H9 (cell line): ENCODE data around the gene LZTFL1. TPM values are rescaled to one million over a fixed set of nuclear protein-coding genes. Genes with fewer than 3 reads are reported as not detected.

Experiments used
- DNase-seq: peaks from one replicate; pipeline ENCODE4 v3.0.0-alpha.2; 2017
- H2AFZ ChIP-seq: one replicate; pipeline ENCODE4 v1.6.1; 2013; ENCODE audit warnings: mild to moderate bottlenecking, low read length, control low read depth, moderate library complexity
- H2AK5ac ChIP-seq: 2 replicates; pipeline ENCODE4 v1.6.1; 2013; ENCODE audit warnings: low read length, control low read depth, mixed read lengths; ENCODE audit not compliant: insufficient read length
- H2BK120ac ChIP-seq: one replicate; pipeline ENCODE4 v1.6.1; 2013; ENCODE audit warnings: low read depth, mild to moderate bottlenecking, low read length, control low read depth, inconsistent platforms; ENCODE audit not compliant: poor library complexity, severe bottlenecking
- H2BK12ac ChIP-seq: 2 replicates; pipeline ENCODE4 v1.6.1; 2013; ENCODE audit warnings: low read length, control low read depth, mixed read lengths, low read depth; ENCODE audit not compliant: insufficient read length
- H2BK15ac ChIP-seq: 2 replicates; pipeline ENCODE4 v1.6.1; 2013; ENCODE audit warnings: low read depth, low read length, control low read depth
- H2BK20ac ChIP-seq: one replicate; pipeline ENCODE4 v1.6.1; 2013; ENCODE audit warnings: low read depth, mild to moderate bottlenecking, low read length, control low read depth, inconsistent platforms; ENCODE audit not compliant: poor library complexity, severe bottlenecking
- H2BK5ac ChIP-seq: 2 replicates; pipeline ENCODE4 v1.6.1; 2013; ENCODE audit warnings: low read length, control low read depth, mixed read lengths; ENCODE audit not compliant: insufficient read length
- H3K14ac ChIP-seq: 2 replicates; pipeline ENCODE4 v1.6.1; 2013; ENCODE audit warnings: low read length, control low read depth; ENCODE audit not compliant: insufficient read depth
- H3K18ac ChIP-seq: 2 replicates; pipeline ENCODE4 v1.6.1; 2013; ENCODE audit warnings: low read depth, mild to moderate bottlenecking, mixed read lengths, low read length, control low read depth; ENCODE audit not compliant: insufficient read length
- H3K23ac ChIP-seq: 2 replicates; pipeline ENCODE4 v1.6.1; 2013; ENCODE audit warnings: low read length, control low read depth, mixed read lengths, low read depth; ENCODE audit not compliant: insufficient read length
- H3K23me2 ChIP-seq: 2 replicates; pipeline ENCODE4 v1.6.1; 2013; ENCODE audit warnings: low read depth, mild to moderate bottlenecking, mixed read lengths, low read length, control low read depth; ENCODE audit not compliant: insufficient read length, poor library complexity, severe bottlenecking
- H3K27ac ChIP-seq: 2 replicates; pipeline ENCODE4 v1.5.1; 2013; ENCODE audit warnings: low read length, control low read depth, mixed read lengths, low read depth; ENCODE audit not compliant: insufficient read length
- H3K27me3 ChIP-seq: 2 replicates; pipeline ENCODE4 v1.6.1; 2013; ENCODE audit warnings: low read length, control low read depth, inconsistent platforms; ENCODE audit not compliant: insufficient read depth
- H3K4ac ChIP-seq: 2 replicates; pipeline ENCODE4 v1.6.1; 2013; ENCODE audit warnings: low read depth, mild to moderate bottlenecking, control low read depth, inconsistent platforms, low read length, moderate library complexity
- H3K4me1 ChIP-seq: 2 replicates; pipeline ENCODE4 v1.6.1; 2013; ENCODE audit warnings: low read length, control low read depth, inconsistent platforms; ENCODE audit not compliant: insufficient read depth
- H3K4me2 ChIP-seq: 2 replicates; pipeline ENCODE4 v1.6.1; 2013; ENCODE audit warnings: low read length, control low read depth, mixed read lengths; ENCODE audit not compliant: insufficient read length, insufficient read depth
- H3K56ac ChIP-seq: 2 replicates; pipeline ENCODE4 v1.6.1; 2013; ENCODE audit warnings: low read depth, mild to moderate bottlenecking, mixed read lengths, low read length, control low read depth; ENCODE audit not compliant: insufficient read length
- H3K79me1 ChIP-seq: 2 replicates; pipeline ENCODE4 v1.6.1; 2013; ENCODE audit warnings: low read depth, mild to moderate bottlenecking, moderate library complexity, low read length, control low read depth, inconsistent platforms; ENCODE audit not compliant: insufficient read depth, poor library complexity, severe bottlenecking
- H3K79me2 ChIP-seq: 2 replicates; pipeline ENCODE4 v1.6.1; 2013; ENCODE audit warnings: low read length, control low read depth, inconsistent platforms; ENCODE audit not compliant: insufficient read depth
- H3K9ac ChIP-seq: 2 replicates; pipeline ENCODE4 v1.6.1; 2013; ENCODE audit warnings: low read length, control low read depth, mixed read lengths; ENCODE audit not compliant: insufficient read length; ENCODE audit errors: extremely low read depth
- H3K9me3 ChIP-seq: one replicate; pipeline ENCODE4 v1.6.1; 2013; ENCODE audit warnings: low read depth, low read length, inconsistent platforms; ENCODE audit not compliant: control insufficient read depth
- H3T11ph ChIP-seq: one replicate; pipeline ENCODE4 v1.6.1; 2013; ENCODE audit warnings: mild to moderate bottlenecking, low read length, control low read depth, inconsistent platforms
- H4K20me1 ChIP-seq: one replicate; pipeline ENCODE4 v1.6.1; 2013; ENCODE audit not compliant: control insufficient read depth, insufficient read length, insufficient read depth
- H4K5ac ChIP-seq: 2 replicates; pipeline ENCODE4 v1.6.1; 2013; ENCODE audit warnings: low read depth, mild to moderate bottlenecking, mixed read lengths, low read length, control low read depth; ENCODE audit not compliant: insufficient read length
- H4K8ac ChIP-seq: replicated peaks from 2 replicates; pipeline ENCODE4 v1.6.1; 2013; ENCODE audit warnings: low read length, control low read depth, mixed read lengths, low read depth; ENCODE audit not compliant: insufficient read length
- H4K91ac ChIP-seq: 2 replicates; pipeline ENCODE4 v1.6.1; 2013; ENCODE audit warnings: low read depth, mild to moderate bottlenecking, moderate library complexity, mixed read lengths, low read length, control low read depth; ENCODE audit not compliant: insufficient read length
- H3K27ac Mint-ChIP-seq, 3 experiments: 2 replicates in 2 of 3; 3 replicates in 1 of 3; pipeline ENCODE4 v1.8.0; 2020 to 2021; ENCODE audit warnings: mixed read lengths in 3 of 3, mild to moderate bottlenecking in 1 of 3, moderate library complexity in 1 of 3
- H3K27me3 Mint-ChIP-seq: 2 replicates; pipeline ENCODE4 v1.8.0; 2021; ENCODE audit warnings: low read depth, mild to moderate bottlenecking, moderate library complexity, mixed read lengths
- H3K36me3 Mint-ChIP-seq, 3 experiments: 2 replicates in 2 of 3; 3 replicates in 1 of 3; pipeline ENCODE4 v1.8.0; 2020 to 2021; ENCODE audit warnings: low read depth in 3 of 3, mixed read lengths in 3 of 3; ENCODE audit not compliant: insufficient read depth in 1 of 3
- H3K4me1 Mint-ChIP-seq, 2 experiments: 2 replicates each; pipeline ENCODE4 v1.8.0; 2020; ENCODE audit warnings: mixed read lengths in 2 of 2
- H3K4me3 Mint-ChIP-seq, 2 experiments: 2 replicates in 1 of 2; 3 replicates in 1 of 2; pipeline ENCODE4 v1.8.0; 2020 to 2021; ENCODE audit warnings: mild to moderate bottlenecking in 2 of 2, mixed read lengths in 2 of 2, moderate library complexity in 1 of 2
- H3K9me3 Mint-ChIP-seq, 2 experiments: 2 replicates in 1 of 2; 3 replicates in 1 of 2; pipeline ENCODE4 v1.8.0; 2020; ENCODE audit warnings: mild to moderate bottlenecking in 2 of 2, mixed read lengths in 2 of 2, moderate library complexity in 1 of 2
- WGBS: extraction: QIAGEN DNeasy Blood & Tissue Kit; methylation state at CpG from one replicate; pipeline ENCODE4 v1.1.7; 2013; ENCODE audit warnings: missing lambda C conversion rate, low lambda C conversion rate, mixed read lengths; ENCODE audit not compliant: insufficient read length; ENCODE audit errors: extremely low coverage; 5-methylcytosine and 5-hydroxymethylcytosine counted together
- total RNA-seq: library from RNA; stranded (reverse); gene quantifications from 2 replicates; pipeline ENCODE4 v1.2.1, GENCODE V29; 2021
- TF ChIP-seq, protein P1 (sequence below): fragments of 200-600 bp; sonication (generic); conservative IDR thresholded peaks from 3 replicates; pipeline ENCODE4 v1.8.0; 2021; ENCODE audit warnings: antibody characterized with exemption, mild to moderate bottlenecking

LZTFL1 gene
- total RNA-seq, 1 experiment from 2014 or later, result 12.2 TPM

- Histone ChIP-seq H3K18ac (peak overlapping the region; percentile 15), H2BK12ac (no peak overlapping the region), H2BK20ac (no peak overlapping the region), H3T11ph (no peak overlapping the region), H3K79me1 (no peaks in the 10 kb centered on the region), H3K9me3 (no peaks in the 10 kb centered on the region), H4K20me1 (no peaks in the 10 kb centered on the region), H2BK15ac (no peak overlapping the region), H3K4me1 (no peaks in the 10 kb centered on the region), H2BK120ac (no peak overlapping the region), H4K91ac (no peak overlapping the region), H3K14ac (no peak overlapping the region), H2BK5ac (no peak overlapping the region), H4K8ac (no peak overlapping the region), H3K23me2 (no peaks in the 10 kb centered on the region), H3K4ac (no peak overlapping the region), H3K79me2 (no peaks in the 10 kb centered on the region), H2AFZ (no peak overlapping the region), H3K23ac (no peak overlapping the region), H4K5ac (no peak overlapping the region), H3K27ac (no peak overlapping the region), H3K27me3 (no peaks in the 10 kb centered on the region), H3K9ac (no peak overlapping the region), H3K4me2 (no peak overlapping the region), H2AK5ac (no peak overlapping the region), H3K56ac (no peak overlapping the region)
- no peak for DNase-seq
- Mint-ChIP-seq H3K4me3 (no peak overlapping the region; a peak in 1 of 5 replicates), H3K9me3 (no peaks in the 10 kb centered on the region), H3K36me3 (no peaks in the 10 kb centered on the region), H3K27ac (peak overlapping the region in 1 of 3 experiments; percentile 46; a peak in 2 of 7 replicates), H3K4me1 (peaks cover 14 to 16% of the 10 kb centered on the region in 2 experiments), H3K27me3 (peaks cover 3% of the 10 kb centered on the region)
- WGBS, result no CpG with 5 or more reads among the region's 6 CpGs
- TF ChIP-seq, protein P1, sequence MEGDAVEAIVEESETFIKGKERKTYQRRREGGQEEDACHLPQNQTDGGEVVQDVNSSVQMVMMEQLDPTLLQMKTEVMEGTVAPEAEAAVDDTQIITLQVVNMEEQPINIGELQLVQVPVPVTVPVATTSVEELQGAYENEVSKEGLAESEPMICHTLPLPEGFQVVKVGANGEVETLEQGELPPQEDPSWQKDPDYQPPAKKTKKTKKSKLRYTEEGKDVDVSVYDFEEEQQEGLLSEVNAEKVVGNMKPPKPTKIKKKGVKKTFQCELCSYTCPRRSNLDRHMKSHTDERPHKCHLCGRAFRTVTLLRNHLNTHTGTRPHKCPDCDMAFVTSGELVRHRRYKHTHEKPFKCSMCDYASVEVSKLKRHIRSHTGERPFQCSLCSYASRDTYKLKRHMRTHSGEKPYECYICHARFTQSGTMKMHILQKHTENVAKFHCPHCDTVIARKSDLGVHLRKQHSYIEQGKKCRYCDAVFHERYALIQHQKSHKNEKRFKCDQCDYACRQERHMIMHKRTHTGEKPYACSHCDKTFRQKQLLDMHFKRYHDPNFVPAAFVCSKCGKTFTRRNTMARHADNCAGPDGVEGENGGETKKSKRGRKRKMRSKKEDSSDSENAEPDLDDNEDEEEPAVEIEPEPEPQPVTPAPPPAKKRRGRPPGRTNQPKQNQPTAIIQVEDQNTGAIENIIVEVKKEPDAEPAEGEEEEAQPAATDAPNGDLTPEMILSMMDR, result no peak
These were observed 29.9 kb upstream of the LZTFL1 start for GRCh38 chr3:45871780-45872179.
